Fibroblast of peridontal ligament (primary cell): Measurements from ENCODE around the gene TIMM22.
A peak's percentile ranks its signal among the peaks of the same experiment; 100 is the strongest.
"Not testable (repeated sequence)": the region's sequence is repeated elsewhere in the genome, so short reads cannot be mapped to it uniquely, and the experiment has no call there.

Source experiments
- DNase-seq: peaks from one replicate; pipeline ENCODE4 v3.0.0-alpha.2; 2010; ENCODE audit errors: extremely low read depth

Gene TIMM22

DNA sequence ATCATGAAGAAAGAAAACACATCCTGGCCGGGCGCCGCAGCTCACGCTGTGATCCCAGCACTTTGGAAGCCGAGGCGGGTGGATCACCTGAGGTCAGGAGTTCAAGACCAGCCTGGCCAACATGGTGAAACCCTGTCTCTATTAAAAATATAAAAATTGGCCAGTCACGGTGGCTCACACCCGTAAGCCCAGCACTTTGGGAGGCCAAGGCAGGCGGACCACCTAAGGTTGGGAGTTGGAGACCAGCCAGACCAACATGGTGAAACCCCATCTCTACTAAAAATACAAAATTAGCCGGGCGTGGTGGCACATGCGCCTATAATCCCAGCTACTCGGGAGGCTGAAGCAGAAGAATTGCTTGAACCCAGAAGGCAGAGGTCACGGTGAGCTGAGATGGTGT, 25.1 kb upstream of the TIMM22 start:
- DNase-seq = not testable (repeated sequence)

DNA sequence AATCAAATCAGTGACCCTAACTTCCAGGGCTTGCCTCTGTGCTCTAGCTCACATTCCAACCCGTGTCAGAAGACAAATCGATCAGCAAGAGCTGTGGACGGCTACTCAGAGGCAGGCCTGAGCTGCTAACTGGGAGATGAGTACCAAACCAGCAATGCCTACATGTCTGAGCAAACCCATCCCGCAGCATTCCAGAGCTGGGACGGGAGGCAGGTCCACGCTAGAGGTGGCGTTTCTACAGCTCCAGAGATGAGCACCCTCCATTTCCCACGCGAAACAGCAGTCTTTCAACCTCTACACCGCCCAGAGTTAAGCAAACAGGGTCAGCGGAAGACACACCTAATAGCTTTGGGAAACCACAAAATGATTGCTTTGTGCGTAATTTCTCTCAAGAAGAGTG, 23.9 kb upstream of the TIMM22 start:
- peak; percentile 73 for DNase-seq

DNA sequence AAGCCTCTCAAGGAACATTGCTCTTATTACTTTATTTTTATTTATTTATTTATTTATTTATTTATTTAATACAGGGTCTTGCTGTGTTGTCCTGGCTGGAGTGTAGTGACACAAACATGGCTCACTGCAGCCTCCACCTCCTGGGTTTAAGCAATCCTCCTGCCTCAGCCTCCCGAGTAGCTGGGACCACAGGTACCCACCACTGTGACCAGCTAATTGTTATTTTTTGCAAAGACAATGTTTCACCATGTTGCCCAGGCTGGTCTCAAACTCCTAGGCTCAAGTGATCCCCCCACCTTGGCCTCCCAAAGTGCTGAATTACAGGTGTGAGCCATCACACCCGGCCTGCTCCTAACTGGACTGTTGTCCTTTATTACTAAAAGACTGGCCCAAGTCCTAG, 22.2 kb upstream of the TIMM22 start:
- DNase-seq = not testable (repeated sequence)

DNA sequence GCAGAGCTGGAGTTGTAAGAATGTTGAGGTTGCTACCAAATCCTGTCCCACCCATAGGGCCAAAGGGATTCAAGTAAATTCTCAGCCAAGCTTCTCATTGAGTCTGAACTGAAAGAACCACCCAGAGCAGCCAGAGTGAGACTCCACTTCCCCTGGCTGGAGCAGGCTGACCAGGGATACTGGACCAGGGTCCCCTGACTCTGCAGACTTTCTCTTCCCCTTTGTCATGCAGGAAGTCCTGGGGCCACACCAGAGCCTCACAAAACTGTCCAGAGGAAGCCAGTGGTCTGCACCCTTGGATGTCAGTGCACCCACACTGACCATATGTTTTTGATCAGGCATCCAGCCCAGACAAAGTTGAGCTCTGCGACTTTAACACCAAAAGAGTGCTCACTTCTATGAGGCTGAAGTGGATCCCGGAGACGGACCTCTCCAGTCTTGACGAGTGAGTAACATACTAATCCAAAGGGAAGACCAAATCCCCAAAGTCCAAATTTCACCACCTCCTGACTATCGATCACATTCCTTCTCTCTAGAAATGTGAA, 21.5 kb upstream of the TIMM22 start:
- peak; percentile 80 for DNase-seq

DNA sequence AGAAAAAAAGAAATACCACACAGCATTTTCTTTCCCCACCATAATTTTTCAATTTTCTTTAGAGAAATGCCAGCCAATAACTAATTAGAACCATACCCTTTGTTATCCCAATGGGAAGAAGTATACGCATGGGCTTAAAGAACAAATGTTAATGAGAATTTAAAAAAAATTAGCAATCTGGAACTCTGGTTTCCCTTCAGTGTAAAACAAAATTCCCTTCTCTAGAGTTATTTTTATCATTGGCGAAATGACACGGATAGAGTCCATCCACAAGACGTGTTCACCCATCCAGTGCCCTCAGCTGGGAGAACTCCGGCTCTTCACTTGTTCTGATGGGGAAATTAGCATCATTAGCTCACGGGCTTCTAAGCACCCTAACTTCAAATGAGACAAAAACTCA, 20.6 kb upstream of the TIMM22 start:
- DNase-seq = peak; percentile 47

DNA sequence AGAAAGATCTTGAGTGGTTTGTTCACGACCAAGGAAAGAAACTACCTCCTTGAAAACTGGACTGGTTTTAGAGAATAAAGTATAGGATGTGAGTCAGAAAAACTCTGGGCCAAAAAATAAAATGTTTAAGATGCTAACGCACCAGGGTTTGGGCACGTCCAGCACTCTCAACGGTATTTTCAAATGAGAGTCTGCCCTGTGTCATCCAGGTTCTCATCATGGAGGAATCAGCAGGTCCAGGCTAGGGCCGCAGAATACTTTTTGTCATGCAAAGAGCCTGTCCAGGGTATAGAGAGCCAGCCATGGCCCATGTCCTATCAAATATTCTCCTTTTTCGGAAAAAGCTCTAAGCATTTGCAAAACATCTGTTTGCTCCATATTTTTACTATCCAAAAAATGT, 19.8 kb upstream of the TIMM22 start:
- peak; percentile 30 for DNase-seq

DNA sequence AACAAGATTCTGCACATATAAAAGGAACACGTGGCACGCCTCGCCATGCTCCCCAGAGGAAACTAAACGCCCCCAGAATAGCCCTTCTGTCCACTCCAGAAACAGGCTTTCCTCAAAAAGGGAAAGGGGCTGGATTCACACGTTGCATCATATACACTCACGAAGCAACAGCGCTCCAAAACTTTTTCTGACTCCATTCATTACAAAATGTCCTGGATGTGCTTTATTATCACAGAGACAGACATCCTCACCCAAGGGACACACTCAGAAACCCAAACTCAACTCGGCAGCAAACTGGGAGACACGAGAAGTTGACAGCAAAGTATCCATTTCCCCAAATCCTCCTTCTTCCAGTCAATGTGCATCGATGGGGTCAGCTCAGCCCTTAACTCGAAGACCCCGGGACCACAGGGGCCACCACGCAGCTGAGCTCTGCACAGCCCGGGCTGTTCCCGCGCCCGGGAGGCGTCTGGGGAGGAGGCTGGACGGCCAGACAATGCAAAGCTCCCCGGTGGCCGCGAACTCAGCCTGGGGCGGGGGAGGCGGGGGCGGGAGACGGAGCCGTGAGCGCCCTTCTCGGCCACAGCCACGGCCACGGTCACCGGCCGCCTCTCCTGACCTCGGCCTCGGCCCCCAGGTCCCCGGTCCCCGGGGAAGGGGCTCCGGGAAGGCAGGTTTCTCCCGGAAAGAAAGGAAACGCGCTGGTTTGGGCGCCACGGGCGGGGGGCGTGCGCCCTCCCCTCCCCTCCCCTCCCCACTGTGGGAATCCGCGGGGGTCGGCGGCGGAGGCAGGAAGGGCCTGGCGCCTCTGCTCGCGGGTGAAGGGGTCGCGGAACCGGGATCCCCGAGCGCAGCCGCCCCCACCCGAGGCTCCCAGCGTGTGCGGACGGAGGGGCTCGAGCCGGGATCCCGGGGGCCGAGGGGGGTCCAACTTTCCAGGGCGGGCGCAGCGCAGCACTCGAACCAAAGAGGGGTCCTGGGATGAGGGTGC, 18.5 kb upstream of the TIMM22 start:
- DNase-seq = peak; percentile 53

DNA sequence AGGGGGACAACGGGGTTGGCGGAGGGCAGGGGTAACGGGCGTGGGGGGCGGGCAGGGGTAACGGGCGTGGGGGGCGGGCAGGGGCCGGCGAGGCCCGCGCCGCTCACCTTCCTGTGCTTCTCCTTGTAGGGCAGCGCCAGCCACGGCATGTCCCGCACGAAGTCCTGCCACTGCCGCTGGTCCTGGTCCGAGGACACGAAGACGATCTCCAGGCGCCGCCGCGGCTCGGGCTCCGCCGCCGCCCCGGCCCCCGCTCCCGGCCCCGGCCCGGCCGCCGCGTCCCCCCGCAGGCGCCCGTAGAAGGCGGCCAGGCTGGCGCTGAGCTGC, 17.8 kb upstream of the TIMM22 start:
- no peak for DNase-seq

DNA sequence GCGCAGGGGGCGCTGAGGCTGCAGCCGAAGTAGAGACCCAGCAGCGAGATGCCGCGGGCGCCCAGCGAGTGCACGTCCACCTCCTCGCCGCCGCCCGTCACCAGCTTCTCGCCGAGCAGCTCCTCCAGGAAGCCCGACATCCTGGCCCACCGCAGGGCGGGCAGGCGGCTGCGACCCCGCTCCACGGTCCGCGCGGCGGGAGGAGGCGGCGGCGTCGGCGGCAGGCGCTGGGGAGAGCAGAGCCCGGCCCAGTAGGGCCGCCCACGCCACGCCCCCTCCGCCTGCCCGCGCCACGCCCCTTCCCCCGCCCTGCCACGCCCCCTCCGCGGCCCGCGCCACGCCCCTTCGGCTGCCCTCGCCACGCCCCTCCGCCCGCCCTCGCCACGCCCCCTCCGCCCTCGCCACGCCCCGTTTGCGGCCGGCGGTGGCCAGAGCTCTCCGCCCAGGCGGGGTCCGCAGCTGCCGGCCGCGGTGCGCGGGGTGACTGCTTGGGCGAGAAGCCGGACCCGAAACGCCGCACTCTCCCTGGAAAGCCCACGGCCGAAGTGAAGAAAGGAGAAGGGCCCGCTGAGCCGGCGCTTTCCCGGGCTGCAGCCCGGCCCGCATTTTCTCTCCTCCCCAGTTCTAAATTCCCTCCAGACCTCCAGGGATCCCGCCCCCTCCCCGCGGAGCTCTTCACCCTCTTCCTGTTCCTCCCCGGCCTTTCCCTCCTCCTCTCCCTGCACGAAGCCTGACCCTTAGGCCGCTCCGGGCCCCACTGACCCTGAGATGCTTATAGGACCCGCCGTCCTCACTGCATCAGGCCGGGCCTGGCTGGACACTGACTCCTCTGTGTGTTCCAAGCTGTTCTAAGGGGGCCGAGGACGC, 17.2 kb upstream of the TIMM22 start, which contains the start of gene NXN:
TSS of gene NXN (minus strand) at position 238 of the 867 bp plus-strand sequence.
- peak; percentile 60 for DNase-seq

DNA sequence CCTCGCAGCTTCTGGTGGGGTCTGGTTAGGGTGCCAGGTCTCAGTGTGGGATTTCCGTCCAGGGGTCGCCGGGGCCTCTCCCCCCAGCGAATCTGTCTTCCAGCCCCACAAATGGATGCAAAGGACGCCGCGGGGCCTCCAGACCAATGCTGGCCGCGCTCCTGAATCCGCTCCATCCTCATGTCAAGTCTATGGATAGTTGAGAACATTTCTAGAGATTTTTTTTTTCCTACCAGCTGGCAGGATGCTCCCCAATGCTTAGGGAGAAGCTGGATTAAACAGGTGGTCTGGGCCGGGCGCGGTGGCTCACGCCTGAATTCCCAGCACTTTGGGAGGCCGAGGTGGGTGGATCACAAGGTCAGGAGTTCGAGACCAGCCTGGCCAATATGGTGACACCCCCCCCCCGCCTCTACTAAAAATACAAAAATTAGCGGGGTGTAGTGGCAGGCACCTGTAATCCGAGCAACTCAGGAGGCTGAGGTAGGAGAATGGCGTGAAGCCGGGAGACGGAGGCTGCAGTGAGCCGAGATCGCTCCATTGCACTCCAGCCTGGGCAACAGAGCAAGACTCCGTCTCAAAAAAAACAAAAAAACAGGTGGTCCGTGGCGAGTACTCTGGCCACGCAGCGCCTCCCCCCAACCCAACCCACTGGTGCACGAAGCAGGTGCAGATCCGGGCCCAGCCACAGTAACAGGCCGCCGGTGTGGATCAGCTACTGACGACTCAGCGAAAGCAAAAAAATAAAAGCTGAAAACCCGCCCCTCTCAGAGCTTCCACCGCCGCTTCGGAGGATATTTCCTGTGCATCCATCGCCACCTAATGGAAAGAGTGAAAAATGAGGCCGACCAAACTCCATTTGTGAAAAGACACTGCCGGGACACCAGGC, 16.3 kb upstream of the TIMM22 start:
- DNase-seq = peak; percentile 87

DNA sequence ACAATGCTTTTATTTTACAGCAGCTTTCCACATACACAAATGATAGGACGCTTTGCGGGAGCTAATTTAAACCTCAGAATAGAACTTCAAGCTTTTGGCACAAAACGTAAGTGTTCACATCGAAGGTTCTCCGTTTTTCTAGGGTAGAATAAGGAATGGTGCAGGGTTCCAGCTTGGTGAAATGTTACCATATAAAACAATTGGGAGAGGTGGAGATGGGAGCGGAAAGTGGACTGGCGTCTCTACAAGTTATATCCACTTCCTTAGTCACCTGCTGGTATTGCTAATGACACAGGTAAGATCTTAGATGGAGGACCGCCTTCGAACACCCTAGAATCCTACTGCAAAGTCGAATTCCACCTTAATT, 15.7 kb upstream of the TIMM22 start:
- DNase-seq = no peak

DNA sequence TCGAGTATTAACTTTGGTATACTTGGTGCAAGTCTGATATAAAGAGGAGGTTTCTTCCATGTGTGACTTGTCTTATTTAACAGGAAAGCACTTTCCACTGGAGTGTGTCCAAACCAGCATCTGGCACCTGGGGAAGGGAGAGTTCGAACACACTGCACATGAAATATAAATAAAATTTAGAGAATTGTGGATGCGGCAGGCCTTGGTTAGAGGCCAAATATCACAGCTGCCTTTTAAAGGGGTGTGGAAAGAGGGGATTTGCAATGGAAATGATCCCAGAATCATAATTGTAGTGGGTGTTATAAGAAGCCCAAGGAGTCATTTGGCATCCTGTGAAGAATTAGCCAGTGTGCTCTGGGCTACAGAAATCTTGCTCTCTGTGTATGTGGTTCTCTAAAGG, 13.0 kb upstream of the TIMM22 start:
- DNase-seq = no peak

DNA sequence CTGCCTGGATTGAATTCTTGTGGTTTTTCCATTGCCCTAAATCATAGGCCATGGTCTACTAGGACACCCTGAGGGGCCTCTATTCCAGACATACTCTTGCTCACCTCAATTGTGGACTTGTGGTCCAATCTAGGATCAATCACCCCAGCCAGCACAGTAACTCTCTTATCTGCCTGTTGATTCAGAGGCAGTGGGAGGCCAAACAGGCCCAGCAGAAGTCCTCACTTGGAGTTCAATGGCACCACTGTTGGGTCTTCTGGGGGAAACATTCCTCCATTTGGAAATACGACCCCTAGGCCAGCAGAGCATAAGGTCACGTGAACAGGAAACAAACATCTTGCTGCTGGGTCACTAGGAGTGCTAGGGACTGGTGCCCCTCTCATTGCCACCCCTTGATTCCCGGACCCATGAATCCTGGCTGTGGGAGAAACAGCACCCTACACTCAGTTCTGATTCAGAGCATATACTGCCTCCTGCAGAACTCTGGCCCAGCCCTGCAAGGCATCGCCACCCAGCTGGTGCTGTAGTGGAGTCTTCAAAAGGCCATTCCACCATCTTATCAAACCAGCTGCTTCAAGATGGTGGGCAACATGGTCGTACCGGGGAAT, 10.5 kb upstream of the TIMM22 start:
- no peak for DNase-seq

DNA sequence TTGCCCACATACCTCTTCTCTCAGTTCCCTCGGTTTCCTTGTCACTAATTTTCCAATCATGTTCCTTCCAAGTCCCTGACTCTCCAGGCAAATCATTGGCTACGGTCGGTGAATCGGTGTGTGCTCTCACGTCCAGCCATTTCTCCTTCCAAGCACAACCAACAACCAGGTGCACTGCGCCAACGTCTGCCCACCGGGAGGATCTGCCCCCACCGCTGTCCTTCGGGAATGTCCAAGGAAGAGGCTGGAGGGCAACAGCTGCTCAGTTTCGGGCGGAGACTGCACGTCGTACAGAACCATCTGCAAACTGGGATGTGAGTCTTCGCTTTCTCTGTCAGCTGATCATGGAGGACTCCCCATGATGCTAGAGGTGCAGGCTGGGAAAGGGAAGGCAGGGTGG, 9.0 kb upstream of the TIMM22 start:
- DNase-seq = no peak

DNA sequence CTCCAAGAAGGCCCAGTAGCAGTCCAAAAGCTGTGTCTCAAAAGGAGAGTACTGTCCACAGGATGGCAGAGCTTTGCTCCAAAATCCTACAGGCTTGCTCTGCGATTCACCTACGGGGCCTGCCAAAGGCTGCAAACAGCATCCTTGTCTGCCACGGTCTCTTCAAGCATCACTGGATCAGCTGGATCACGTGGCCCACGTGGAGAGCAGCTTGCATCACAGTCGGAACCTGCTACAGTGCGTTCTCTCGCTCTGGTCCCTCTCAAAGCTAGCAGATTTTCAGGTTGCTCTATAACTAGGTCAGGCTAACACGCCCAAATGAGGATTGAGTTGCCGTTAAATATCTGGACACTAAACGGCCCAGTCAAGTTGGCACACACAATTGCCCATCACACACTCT, 8.4 kb upstream of the TIMM22 start:
- no peak for DNase-seq

DNA sequence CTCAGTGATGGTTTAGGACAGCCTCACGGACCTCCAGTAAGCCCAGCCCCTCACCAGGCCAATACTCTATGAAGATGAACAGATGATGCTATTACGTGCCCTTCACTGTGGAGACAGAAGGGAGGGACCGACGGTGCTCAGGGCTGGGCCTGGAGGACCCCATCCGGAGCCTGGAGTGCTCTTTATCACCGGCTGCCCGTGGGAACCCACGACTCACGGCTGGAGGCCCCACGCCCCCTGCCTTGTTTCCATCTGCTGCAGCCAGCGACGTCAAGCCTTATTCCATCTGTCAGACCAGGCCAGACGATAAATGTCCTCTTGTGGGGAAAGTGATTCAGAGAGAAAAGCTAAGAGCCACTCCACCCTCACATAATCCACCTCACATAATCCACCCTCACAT, 4.0 kb upstream of the TIMM22 start:
- DNase-seq = no peak

DNA sequence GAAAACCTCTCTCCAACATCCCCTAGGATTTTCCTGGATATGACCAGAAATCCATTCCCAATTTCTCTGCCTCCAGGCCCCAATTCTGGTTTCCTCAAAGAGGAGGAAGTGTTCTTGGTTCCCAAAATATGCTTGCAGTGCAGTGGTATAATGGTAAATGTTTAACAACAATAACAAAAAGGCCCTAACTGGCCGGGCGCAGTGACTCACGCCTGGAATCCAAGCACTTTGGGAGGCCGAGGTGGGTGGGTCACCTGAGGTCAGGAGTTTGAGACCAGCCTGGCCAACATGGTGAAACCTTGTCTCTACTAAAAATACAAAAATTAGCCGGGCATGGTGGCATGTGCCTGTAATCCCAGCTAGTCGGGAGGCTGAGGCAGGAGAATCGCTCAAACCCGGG, 1.6 kb upstream of the TIMM22 start:
- DNase-seq = not testable (repeated sequence)

DNA sequence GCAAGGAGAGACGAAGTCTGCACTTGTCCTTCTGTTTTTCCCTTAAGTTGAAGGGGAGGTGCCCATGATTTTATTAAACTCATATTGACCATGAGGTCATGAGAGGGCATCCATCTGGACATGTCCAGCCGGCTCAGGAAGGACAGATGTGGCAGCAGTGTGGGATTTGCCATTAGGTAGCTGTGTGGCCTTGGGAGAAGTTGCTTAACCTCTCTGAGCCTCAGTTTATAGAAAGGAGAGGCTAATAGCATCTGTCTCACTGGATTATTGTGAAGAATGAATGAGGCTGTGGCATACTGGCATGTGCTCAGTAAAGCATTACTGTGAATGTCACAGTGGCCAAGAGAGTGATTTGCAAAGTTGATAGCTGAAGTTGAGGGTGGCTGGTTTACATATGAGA, 1.2 kb downstream of the TIMM22 start:
- no peak for DNase-seq

DNA sequence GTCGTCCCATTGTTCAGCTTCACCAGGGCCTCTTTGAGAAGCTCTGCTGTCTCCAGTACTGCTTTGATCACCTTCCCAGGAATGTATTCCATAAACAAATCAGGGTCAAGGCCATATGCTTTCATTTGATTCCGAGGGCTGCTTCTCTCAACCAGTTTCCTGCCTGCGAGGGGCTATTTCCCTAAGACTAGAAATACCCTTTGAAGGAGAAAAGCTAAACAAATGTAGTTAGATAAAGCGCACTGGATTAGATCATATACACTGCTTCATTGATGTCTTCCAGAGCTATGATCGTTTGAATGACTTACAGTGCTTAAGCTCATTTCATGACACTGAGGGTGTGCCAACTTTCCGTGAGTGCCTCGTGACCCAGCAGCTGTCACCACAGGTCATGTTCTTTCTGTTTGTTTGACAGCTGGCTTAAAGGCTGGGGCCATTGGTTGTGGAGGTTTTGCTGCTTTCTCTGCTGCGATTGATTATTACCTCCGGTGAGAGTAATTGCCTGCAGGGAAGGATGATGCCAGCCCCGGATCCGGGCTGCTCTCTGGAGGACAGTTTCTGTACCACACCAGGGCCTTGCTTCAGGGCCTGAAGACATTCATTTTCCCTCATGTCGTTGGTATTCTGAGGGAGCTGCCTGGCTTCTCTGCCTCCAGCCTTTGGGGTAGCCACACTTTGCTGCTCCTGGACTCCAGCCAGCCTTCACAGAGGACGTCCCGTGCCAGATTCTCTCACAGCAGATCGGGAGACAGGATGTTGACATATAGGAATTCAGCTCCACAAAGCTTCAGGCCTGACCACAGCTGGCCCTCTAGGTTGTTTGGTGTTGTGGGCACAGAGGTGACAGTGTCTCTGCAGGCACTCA, 3.9 kb downstream of the TIMM22 start:
- DNase-seq = peak; percentile 51
